NB4 (cell line): ENCODE results near the gene ASCC2.

Experiments used
- DNase-seq: peaks from one replicate; pipeline ENCODE4 v3.0.0; 2010; ENCODE audit warnings: low read depth
- H3K4me3 ChIP-seq: one replicate; pipeline ENCODE4 v1.5.1; 2011; ENCODE audit warnings: mild to moderate bottlenecking, low read depth, low read length, moderate library complexity
- MYC ChIP-seq: IDR thresholded peaks from 2 replicates; pipeline ENCODE4 v1.6.1; 2011; ENCODE audit warnings: low read depth, low read length
- POLR2A ChIP-seq: IDR thresholded peaks from 2 replicates; pipeline ENCODE4 v1.6.1; 2011; ENCODE audit warnings: mild to moderate bottlenecking; ENCODE audit not compliant: insufficient read length; ENCODE audit errors: extremely low read depth
- TF ChIP-seq, protein P1 (sequence below): IDR thresholded peaks from one replicate; pipeline ENCODE4 v1.5.1; 2012; ENCODE audit warnings: low read depth, low read length
- TF ChIP-seq, protein P2 (sequence below): IDR thresholded peaks from 2 replicates; pipeline ENCODE4 v1.6.1; 2011; ENCODE audit warnings: low read depth, low read length

ASCC2 gene

GRCh38 chr22:29813563-29813962 is 24.5 kb downstream of the ASCC2 start:
- no peak overlapping the region for H3K4me3 ChIP-seq
- no peak for DNase-seq
- TF ChIP-seq, protein P1, sequence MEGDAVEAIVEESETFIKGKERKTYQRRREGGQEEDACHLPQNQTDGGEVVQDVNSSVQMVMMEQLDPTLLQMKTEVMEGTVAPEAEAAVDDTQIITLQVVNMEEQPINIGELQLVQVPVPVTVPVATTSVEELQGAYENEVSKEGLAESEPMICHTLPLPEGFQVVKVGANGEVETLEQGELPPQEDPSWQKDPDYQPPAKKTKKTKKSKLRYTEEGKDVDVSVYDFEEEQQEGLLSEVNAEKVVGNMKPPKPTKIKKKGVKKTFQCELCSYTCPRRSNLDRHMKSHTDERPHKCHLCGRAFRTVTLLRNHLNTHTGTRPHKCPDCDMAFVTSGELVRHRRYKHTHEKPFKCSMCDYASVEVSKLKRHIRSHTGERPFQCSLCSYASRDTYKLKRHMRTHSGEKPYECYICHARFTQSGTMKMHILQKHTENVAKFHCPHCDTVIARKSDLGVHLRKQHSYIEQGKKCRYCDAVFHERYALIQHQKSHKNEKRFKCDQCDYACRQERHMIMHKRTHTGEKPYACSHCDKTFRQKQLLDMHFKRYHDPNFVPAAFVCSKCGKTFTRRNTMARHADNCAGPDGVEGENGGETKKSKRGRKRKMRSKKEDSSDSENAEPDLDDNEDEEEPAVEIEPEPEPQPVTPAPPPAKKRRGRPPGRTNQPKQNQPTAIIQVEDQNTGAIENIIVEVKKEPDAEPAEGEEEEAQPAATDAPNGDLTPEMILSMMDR: no peak
- TF ChIP-seq POLR2A (no peak), MYC (no peak)
- TF ChIP-seq, protein P2, sequence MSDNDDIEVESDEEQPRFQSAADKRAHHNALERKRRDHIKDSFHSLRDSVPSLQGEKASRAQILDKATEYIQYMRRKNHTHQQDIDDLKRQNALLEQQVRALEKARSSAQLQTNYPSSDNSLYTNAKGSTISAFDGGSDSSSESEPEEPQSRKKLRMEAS: no peak

- TF ChIP-seq POLR2A: no peak
- TF ChIP-seq, protein P2: no peak
- TF ChIP-seq, protein P1: no peak
- TF ChIP-seq MYC: no peak
- H3K4me3 ChIP-seq: no peak overlapping the region
- DNase-seq: no peak
Observed at GRCh38 chr22:29813126-29813525, 24.9 kb downstream of the ASCC2 start.

DNA sequence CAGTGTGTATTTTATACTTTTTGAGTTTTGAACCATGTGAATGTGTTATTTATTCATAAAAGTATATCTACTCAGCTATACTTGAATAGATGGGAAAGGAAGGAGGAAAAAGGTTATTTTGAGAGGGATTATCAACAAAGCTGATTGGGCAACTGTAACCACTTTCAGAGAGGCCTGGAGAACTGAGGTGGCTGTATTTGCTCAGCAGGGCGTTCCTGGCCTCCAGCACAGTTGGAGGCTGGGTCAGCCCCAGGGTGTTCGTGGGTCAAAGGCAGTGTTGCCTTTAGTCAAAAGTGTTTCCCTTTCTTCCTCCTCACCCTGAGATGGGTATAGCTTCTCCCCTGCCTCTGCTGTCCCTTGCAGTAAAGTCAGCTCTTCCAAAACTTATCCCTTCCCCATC is 26.7 kb downstream of the ASCC2 start:
- H3K4me3 ChIP-seq: no peak overlapping the region

DNA sequence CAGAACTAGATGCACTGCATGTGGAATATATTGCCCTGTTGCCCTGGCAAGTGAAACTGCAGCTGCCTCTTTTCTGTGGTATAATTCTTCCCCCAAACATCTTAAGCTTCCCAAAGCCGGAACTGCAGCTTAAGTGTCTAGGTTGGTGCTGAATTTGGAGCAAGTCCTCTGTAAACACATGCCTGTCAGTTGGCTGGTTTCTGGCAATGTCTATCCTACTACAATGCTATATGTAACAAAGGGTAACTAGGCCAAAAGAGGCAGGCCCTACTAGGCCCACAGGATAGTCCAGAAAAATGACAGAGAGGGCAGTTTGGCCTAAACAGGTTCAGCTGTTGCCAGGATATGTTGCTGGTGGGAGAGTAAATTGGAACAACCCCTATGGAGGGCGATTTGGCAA is 27.9 kb downstream of the ASCC2 start:
- no peak overlapping the region for H3K4me3 ChIP-seq
- no peak for DNase-seq
- TF ChIP-seq, protein P2: no peak
- TF ChIP-seq, protein P1: no peak
- TF ChIP-seq MYC (no peak), POLR2A (no peak)

More for the DNA sequence above, 26.7 kb downstream of the ASCC2 start:
- TF ChIP-seq, protein P2: no peak
- TF ChIP-seq, protein P1: no peak
- no peak for TF ChIP-seq MYC
- TF ChIP-seq POLR2A: no peak
- no peak for DNase-seq

GRCh38 chr22:29806196-29806595 is 31.9 kb downstream of the ASCC2 start:
- H3K4me3 ChIP-seq: no peak overlapping the region
- TF ChIP-seq POLR2A (no peak), MYC (no peak)
- TF ChIP-seq, protein P1: no peak
- TF ChIP-seq, protein P2: no peak
- no peak for DNase-seq
